PFSK-1 (cell line): ENCODE data around the gene C3orf33.

Source experiments
- FOXP2 ChIP-seq: optimal IDR thresholded peaks from 2 replicates; pipeline ENCODE3; 2011; ENCODE audit warnings: borderline replicate concordance, control low read depth, inconsistent platforms; ENCODE audit not compliant: insufficient read depth; ENCODE audit errors: extremely low read length, extremely low read depth
- POLR2AphosphoS5 ChIP-seq: IDR thresholded peaks from 2 replicates; pipeline ENCODE4 v1.6.1; 2012; ENCODE audit warnings: low read depth, mild to moderate bottlenecking, control low read depth, low read length, moderate library complexity
- REST ChIP-seq, 2 experiments: IDR thresholded peaks; 2 replicates each; pipeline versions ENCODE4 v1.6.1 to v1.8.0; 2011 to 2012; ENCODE audit warnings: low read depth in 2 of 2, low read length in 2 of 2, control low read depth in 1 of 2, inconsistent platforms in 1 of 2, mild to moderate bottlenecking in 1 of 2, moderate library complexity in 1 of 2; ENCODE audit not compliant: insufficient read depth in 1 of 2
- SIN3A ChIP-seq: IDR thresholded peaks from 2 replicates; pipeline ENCODE4 v1.6.1; 2012; ENCODE audit warnings: mild to moderate bottlenecking, low read length, moderate library complexity, borderline replicate concordance; ENCODE audit not compliant: insufficient read depth
- TAF1 ChIP-seq: IDR thresholded peaks from 2 replicates; pipeline ENCODE4 v1.6.1; 2012; ENCODE audit warnings: low read length, control low read depth, borderline replicate concordance; ENCODE audit not compliant: insufficient read depth

The C3orf33 gene

GRCh38 chr3:155739154-155739553 is 66.9 kb downstream of the C3orf33 start:
- TF ChIP-seq FOXP2 (no peak), REST (IDR thresholded peaks at IDR 0.05; ENCODE audit: insufficient read depth in 1 of 2, low read depth in 2 of 2, low read length in 2 of 2) (no peak), SIN3A (no peak), TAF1 (no peak), POLR2AphosphoS5 (no peak)

- no peak for TF ChIP-seq POLR2AphosphoS5
- TF ChIP-seq TAF1 = no peak
- TF ChIP-seq FOXP2 = no peak
- no peak for TF ChIP-seq SIN3A
- TF ChIP-seq REST (IDR thresholded peaks at IDR 0.05; ENCODE audit: insufficient read depth in 1 of 2, low read depth in 2 of 2, low read length in 2 of 2) = no peak
These were observed 67.5 kb downstream of the C3orf33 start for GRCh38 chr3:155738580-155739076.

GRCh38 chr3:155737844-155738460 is 68.1 kb downstream of the C3orf33 start:
- no peak for TF ChIP-seq SIN3A
- TF ChIP-seq FOXP2 = no peak
- TF ChIP-seq REST (IDR thresholded peaks at IDR 0.05; ENCODE audit: insufficient read depth in 1 of 2, low read depth in 2 of 2, low read length in 2 of 2) = no peak
- TF ChIP-seq POLR2AphosphoS5 = no peak
- no peak for TF ChIP-seq TAF1

- TF ChIP-seq SIN3A = no peak
- no peak for TF ChIP-seq TAF1
- TF ChIP-seq REST (IDR thresholded peaks at IDR 0.05; ENCODE audit: insufficient read depth in 1 of 2, low read depth in 2 of 2, low read length in 2 of 2) = no peak
- TF ChIP-seq FOXP2 = no peak
- TF ChIP-seq POLR2AphosphoS5 = no peak
These were observed 69.7 kb downstream of the C3orf33 start for GRCh38 chr3:155736381-155736780.
